ENCODE measurements around the gene YJEFN3.

DNA sequence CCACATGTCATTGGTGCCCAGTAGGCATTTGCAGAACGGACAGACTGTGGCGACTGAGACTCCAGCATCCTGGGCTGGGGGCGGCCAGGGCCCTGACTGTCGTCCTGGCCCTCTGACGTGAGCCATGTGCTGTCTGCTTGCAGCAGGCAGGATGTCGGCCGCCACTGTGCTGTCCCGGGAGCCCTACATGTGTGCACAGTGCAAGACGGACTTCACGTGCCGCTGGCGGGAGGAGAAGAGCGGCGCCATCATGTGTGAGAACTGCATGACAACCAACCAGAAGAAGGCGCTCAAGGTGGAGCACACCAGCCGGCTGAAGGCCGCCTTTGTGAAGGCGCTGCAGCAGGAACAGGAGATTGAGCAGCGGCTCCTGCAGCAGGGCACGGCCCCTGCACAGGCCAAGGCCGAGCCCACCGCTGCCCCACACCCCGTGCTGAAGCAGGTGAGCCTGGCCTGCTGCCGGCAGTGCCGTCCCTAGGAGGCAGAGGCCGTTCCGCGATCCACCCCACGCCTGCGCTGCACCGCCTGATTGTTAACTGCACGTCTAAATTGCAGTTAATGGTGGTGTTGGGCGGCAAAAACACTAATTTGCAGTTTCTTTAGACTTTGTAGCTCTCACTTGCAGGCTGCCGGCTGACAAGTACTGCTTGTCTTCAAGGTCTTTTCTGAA, 27.6 kb upstream of the YJEFN3 start:
- TF ChIP-seq, protein P1, sequence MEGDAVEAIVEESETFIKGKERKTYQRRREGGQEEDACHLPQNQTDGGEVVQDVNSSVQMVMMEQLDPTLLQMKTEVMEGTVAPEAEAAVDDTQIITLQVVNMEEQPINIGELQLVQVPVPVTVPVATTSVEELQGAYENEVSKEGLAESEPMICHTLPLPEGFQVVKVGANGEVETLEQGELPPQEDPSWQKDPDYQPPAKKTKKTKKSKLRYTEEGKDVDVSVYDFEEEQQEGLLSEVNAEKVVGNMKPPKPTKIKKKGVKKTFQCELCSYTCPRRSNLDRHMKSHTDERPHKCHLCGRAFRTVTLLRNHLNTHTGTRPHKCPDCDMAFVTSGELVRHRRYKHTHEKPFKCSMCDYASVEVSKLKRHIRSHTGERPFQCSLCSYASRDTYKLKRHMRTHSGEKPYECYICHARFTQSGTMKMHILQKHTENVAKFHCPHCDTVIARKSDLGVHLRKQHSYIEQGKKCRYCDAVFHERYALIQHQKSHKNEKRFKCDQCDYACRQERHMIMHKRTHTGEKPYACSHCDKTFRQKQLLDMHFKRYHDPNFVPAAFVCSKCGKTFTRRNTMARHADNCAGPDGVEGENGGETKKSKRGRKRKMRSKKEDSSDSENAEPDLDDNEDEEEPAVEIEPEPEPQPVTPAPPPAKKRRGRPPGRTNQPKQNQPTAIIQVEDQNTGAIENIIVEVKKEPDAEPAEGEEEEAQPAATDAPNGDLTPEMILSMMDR (IDR thresholded peaks at IDR 0.05; ENCODE audit: low read depth, low read length), result no peak
- TF ChIP-seq EZH2phosphoT487 (IDR thresholded peaks at IDR 0.05; ENCODE audit: low read depth), result no peak
